ENCODE data around the gene CST5.
"Not testable (repeated sequence)": the region's sequence is repeated elsewhere in the genome, so short reads cannot be mapped to it uniquely, and the experiment has no call there.

CST5 gene

GRCh38 chr20:23869520-23869919 lies 10.0 kb downstream of the CST5 start:
- H3K4me2 ChIP-seq = no peak overlapping the region
- no peaks in the 10 kb centered on the region for H3K9me3 ChIP-seq (replicated peaks in 1 of 11)
- H3K36me3 ChIP-seq = no peaks in the 10 kb centered on the region
- no peak overlapping the region for H3K27ac ChIP-seq
- H3K4me1 ChIP-seq = peaks cover 2 to 27% (median 22%) of the 10 kb centered on the region in 10 experiments; a peak in 19 of 20 replicates
- no peak for TF ChIP-seq Cebpa-rat (IDR thresholded peaks at IDR 0.05)
- H3K9ac ChIP-seq = no peak overlapping the region
- no peak overlapping the region for H3K4me3 ChIP-seq
- H4K20me1 ChIP-seq = no peaks in the 10 kb centered on the region
- H3K27me3 ChIP-seq = no peaks in the 10 kb centered on the region

GRCh38 chr20:23868321-23868720 lies 11.2 kb downstream of the CST5 start:
- TF ChIP-seq Cebpa-rat (IDR thresholded peaks at IDR 0.05) = no peak
- Histone ChIP-seq H3K27ac (no peak overlapping the region), H3K9ac (no peak overlapping the region), H3K4me3 (no peak overlapping the region), H4K20me1 (no peaks in the 10 kb centered on the region), H3K9me3 (replicated peaks in 1 of 11) (peaks cover 0 to 5% (median 2%) of the 10 kb centered on the region in 11 experiments; a peak in 1 of 22 replicates), H3K36me3 (no peaks in the 10 kb centered on the region), H3K4me2 (no peak overlapping the region), H3K4me1 (peaks cover 0 to 15% (median 10%) of the 10 kb centered on the region in 10 experiments; a peak in 14 of 20 replicates), H3K27me3 (no peaks in the 10 kb centered on the region)

- Histone ChIP-seq H3K9ac (no peak overlapping the region), H3K4me2 (peak overlapping the region in 7 of 11 experiments; percentile 0 to 57 (median 41); a peak in 11 of 22 replicates), H3K4me3 (no peak overlapping the region), H3K27ac (no peak overlapping the region), H4K20me1 (no peaks in the 10 kb centered on the region), H3K27me3 (no peaks in the 10 kb centered on the region), H3K4me1 (peaks cover 0 to 7% (median 6%) of the 10 kb centered on the region in 10 experiments; a peak in 13 of 20 replicates), H3K36me3 (no peaks in the 10 kb centered on the region), H3K9me3 (replicated peaks in 1 of 11) (peaks cover 0 to 11% (median 6%) of the 10 kb centered on the region in 11 experiments; a peak in 5 of 22 replicates)
- no peak for TF ChIP-seq Cebpa-rat (IDR thresholded peaks at IDR 0.05)
Measured at GRCh38 chr20:23867152-23867776, 12.3 kb downstream of the CST5 start.

- H3K4me1 ChIP-seq, H3K9ac ChIP-seq, H3K27me3 ChIP-seq, H3K4me2 ChIP-seq, H3K27ac ChIP-seq, H3K4me3 ChIP-seq, H4K20me1 ChIP-seq, H3K36me3 ChIP-seq: not testable (repeated sequence)
- peaks cover 0 to 11% (median 6%) of the 10 kb centered on the region in 11 experiments; a peak in 5 of 22 replicates for H3K9me3 ChIP-seq (replicated peaks in 1 of 11)
Measured at GRCh38 chr20:23860771-23861170, 18.8 kb downstream of the CST5 start.

- Histone ChIP-seq H3K4me2 (no peak overlapping the region), H3K9ac (no peak overlapping the region)
Measured at GRCh38 chr20:23857962-23858595, 21.5 kb downstream of the CST5 start.

GRCh38 chr20:23856736-23857135 lies 22.8 kb downstream of the CST5 start:
- Histone ChIP-seq H3K27me3 (no peaks in the 10 kb centered on the region), H3K9ac (no peak overlapping the region), H4K20me1 (no peaks in the 10 kb centered on the region), H3K4me1 (peaks cover 0 to 5% (median 0%) of the 10 kb centered on the region in 10 experiments; a peak in 2 of 20 replicates), H3K4me3 (no peak overlapping the region), H3K27ac (no peak overlapping the region), H3K36me3 (no peaks in the 10 kb centered on the region), H3K9me3 (replicated peaks in 1 of 11) (no peaks in the 10 kb centered on the region), H3K4me2 (no peak overlapping the region)
- no peak for TF ChIP-seq Cebpa-rat (IDR thresholded peaks at IDR 0.05)

More at GRCh38 chr20:23857962-23858595, 21.5 kb downstream of the CST5 start:
- Histone ChIP-seq H3K36me3 (no peaks in the 10 kb centered on the region), H3K9me3 (replicated peaks in 1 of 11) (peaks cover 0 to 4% (median 2%) of the 10 kb centered on the region in 11 experiments; a peak in 5 of 22 replicates), H3K27ac (no peak overlapping the region), H3K4me3 (no peak overlapping the region), H3K27me3 (no peaks in the 10 kb centered on the region), H4K20me1 (no peaks in the 10 kb centered on the region), H3K4me1 (peaks cover 0 to 5% (median 0%) of the 10 kb centered on the region in 10 experiments; a peak in 2 of 20 replicates)
- TF ChIP-seq Cebpa-rat (IDR thresholded peaks at IDR 0.05) = no peak

- Histone ChIP-seq H3K9ac (no peak overlapping the region), H4K20me1 (no peaks in the 10 kb centered on the region), H3K9me3 (replicated peaks in 1 of 11) (no peaks in the 10 kb centered on the region), H3K27ac (no peak overlapping the region), H3K4me3 (no peak overlapping the region), H3K36me3 (no peaks in the 10 kb centered on the region), H3K4me1 (peaks cover 0 to 5% (median 0%) of the 10 kb centered on the region in 10 experiments; a peak in 2 of 20 replicates), H3K27me3 (no peaks in the 10 kb centered on the region), H3K4me2 (peak overlapping the region in 3 of 11 experiments; percentile 4 to 25 (median 12); a peak in 3 of 22 replicates)
- no peak for TF ChIP-seq Cebpa-rat (IDR thresholded peaks at IDR 0.05)
Measured at GRCh38 chr20:23856226-23856625, 23.3 kb downstream of the CST5 start.

- H4K20me1 ChIP-seq = no peaks in the 10 kb centered on the region
- no peak overlapping the region for H3K9ac ChIP-seq
- TF ChIP-seq Cebpa-rat (IDR thresholded peaks at IDR 0.05) = no peak
- no peaks in the 10 kb centered on the region for H3K36me3 ChIP-seq
- no peaks in the 10 kb centered on the region for H3K27me3 ChIP-seq
- H3K4me2 ChIP-seq = no peak overlapping the region
- no peak overlapping the region for H3K27ac ChIP-seq
- no peak overlapping the region for H3K4me3 ChIP-seq
- H3K9me3 ChIP-seq (replicated peaks in 1 of 11) = peaks cover 0 to 4% (median 0%) of the 10 kb centered on the region in 11 experiments; a peak in 2 of 22 replicates
- H3K4me1 ChIP-seq = no peaks in the 10 kb centered on the region
Measured at GRCh38 chr20:23841693-23842092, 37.9 kb downstream of the CST5 start.

GRCh38 chr20:23835716-23836115 lies 43.8 kb downstream of the CST5 start:
- Histone ChIP-seq H3K9me3 (replicated peaks in 1 of 11) (peaks cover 0 to 14% (median 8%) of the 10 kb centered on the region in 11 experiments; a peak in 8 of 22 replicates), H3K4me1 (peaks cover 0 to 19% (median 7%) of the 10 kb centered on the region in 10 experiments; a peak in 11 of 20 replicates), H4K20me1 (no peaks in the 10 kb centered on the region), H3K4me3 (no peak overlapping the region), H3K9ac (no peak overlapping the region), H3K27me3 (no peaks in the 10 kb centered on the region), H3K36me3 (no peaks in the 10 kb centered on the region), H3K4me2 (no peak overlapping the region), H3K27ac (no peak overlapping the region)
- no peak for TF ChIP-seq Cebpa-rat (IDR thresholded peaks at IDR 0.05)

Measured in BLaER1 treated with 17β-estradiol and CSF1 and Interleukin-3, amounts not matched to agents 10 nM and 100 nM (cell line).